Measurements from ENCODE around the gene RNF212B. TPM values are rescaled to one million over a fixed set of nuclear protein-coding genes. Genes with fewer than 3 reads are reported as not detected.

RNF212B gene
- total RNA-seq, 4 donors from 2014 or later: not detected

- TF ChIP-seq CTCF (IDR thresholded peaks at IDR 0.05): peak in 3 of 4 experiments; percentile 78 to 88 (median 88)
- TF ChIP-seq POLR2A (IDR thresholded peaks at IDR 0.05): peak; percentile 46 to 69
- TF ChIP-seq EP300 (IDR thresholded peaks at IDR 0.05): no peak
- peak; percentile 67 for TF ChIP-seq POLR2AphosphoS5 (IDR thresholded peaks at IDR 0.05)
- Histone ChIP-seq H3K4me1 (peaks cover 5 to 52% (median 12%) of the 10 kb centered on the region in 3 donors), H3K4me3 (peak overlapping the region; percentile 68 to 81), H3K36me3 (peaks cover 0 to 21% of the 10 kb centered on the region in 2 donors), H3K9me3 (no peaks in the 10 kb centered on the region), H3K27me3 (no peaks in the 10 kb centered on the region), H3K27ac (peak overlapping the region; percentile 97 to 99 (median 98))
- WGBS, 2 donors (ENCODE audit: low coverage in 1 of 2): 0 to 6% methylated on average over 1 to 2 of the region's 87 CpGs
- peak; percentile 90 for ATAC-seq
These were observed 63.7 kb downstream of the RNF212B start for GRCh38 chr14:23301288-23301968.

DNA sequence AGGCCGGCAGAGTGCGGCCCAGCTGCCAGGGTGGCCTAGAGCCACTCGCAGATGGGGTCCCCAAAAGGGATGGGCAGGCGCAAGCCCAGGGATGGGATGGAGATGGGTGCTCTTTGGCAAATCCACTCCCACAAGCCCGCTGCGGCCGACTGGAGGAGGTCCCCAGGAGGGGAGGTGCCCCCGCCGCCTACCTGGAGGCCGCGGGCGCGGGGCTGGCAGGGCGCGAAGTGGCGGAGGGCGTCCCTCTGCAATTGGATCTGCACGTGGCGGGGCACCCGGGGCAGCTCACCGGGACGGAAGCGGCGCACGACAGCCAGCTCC lies 64.2 kb downstream of the RNF212B start:
- peak; percentile 3 for ATAC-seq
- 0% methylated on average over 3 of the region's 25 CpGs; no CpG with 5 or more reads in 1 of the 2 donors for WGBS, 2 donors (ENCODE audit: low coverage in 1 of 2)
- peak; percentile 87 for TF ChIP-seq POLR2A (IDR thresholded peaks at IDR 0.05)
- no peak for TF ChIP-seq EP300 (IDR thresholded peaks at IDR 0.05)
- TF ChIP-seq POLR2AphosphoS5 (IDR thresholded peaks at IDR 0.05): peak; percentile 87
- no peak for TF ChIP-seq CTCF (IDR thresholded peaks at IDR 0.05)

DNA sequence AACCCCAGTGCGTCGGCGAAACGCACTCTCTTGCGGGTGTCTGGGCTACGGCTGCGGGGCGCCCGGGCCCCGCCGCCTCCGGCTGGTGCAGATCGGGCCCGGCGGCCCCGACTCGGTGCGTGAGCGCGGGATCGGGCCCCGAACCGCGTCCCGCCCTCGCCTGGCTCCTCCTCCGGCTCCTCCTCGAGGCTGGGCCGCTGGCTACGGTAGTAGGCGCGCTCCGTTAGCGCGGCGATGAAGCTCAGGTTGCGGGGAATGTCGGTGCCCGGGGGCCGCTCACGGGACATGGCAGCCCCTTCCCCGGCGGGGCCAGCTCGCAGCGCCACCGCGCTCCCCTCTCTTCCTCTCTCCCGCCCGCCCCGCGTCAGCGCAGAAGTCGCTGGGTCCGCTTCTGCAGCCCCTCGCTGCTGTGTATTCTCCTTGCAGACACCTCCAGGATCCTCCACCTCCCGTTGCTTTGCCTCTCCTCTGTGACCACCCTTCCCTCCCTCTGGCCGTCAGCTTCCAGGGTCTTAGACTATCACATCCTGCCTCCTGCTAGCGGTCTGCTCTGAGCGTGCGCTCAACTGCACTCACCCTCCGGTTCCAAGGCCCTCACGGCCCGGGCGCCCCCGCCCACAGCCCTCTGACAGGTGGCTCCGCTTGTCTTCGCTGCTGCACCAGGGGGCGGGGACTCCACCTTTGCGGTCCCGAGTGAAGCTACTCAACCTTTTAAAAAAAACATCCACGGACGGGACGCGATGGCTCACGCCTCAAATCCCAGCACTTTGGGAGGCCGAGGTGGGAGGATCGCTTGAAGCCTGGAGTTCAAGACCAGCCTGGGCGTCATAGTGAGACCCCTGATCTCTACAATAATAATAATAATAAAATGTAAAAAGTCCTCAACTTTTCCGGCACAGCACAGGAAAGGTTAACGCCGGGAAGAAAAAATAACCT lies 64.8 kb downstream of the RNF212B start, which contains the start of gene PPP1R3E:
TSS of gene PPP1R3E (minus strand) at position 570 of the 936 bp plus-strand sequence. CDS start at position 287, 283 bp downstream.
- H3K27ac ChIP-seq: peak within 1 kb of the TSS; percentile 86 to 99 (median 98)
- H3K36me3 ChIP-seq: peaks cover 0 to 17% of the 10 kb centered on the region in 2 donors
- ATAC-seq: peak; percentile 35
- WGBS, 2 donors (ENCODE audit: low coverage in 1 of 2): 11 to 22% methylated on average over 7 to 13 of the region's 81 CpGs
- H3K9me3 ChIP-seq: no peaks in the 10 kb centered on the region
- H3K4me1 ChIP-seq: peaks cover 5 to 59% (median 16%) of the 10 kb centered on the region in 3 donors
- H3K4me3 ChIP-seq: peak within 1 kb of the TSS; percentile 41 to 81
- H3K27me3 ChIP-seq: no peaks in the 10 kb centered on the region
- TF ChIP-seq POLR2AphosphoS5 (IDR thresholded peaks at IDR 0.05): peak; percentile 19
- no peak for TF ChIP-seq POLR2A (IDR thresholded peaks at IDR 0.05)

More for the DNA sequence above, 64.2 kb downstream of the RNF212B start:
- Histone ChIP-seq H3K27ac (peak overlapping the region; percentile 86 to 99 (median 98)), H3K4me1 (peaks cover 5 to 53% (median 12%) of the 10 kb centered on the region in 3 donors), H3K9me3 (no peaks in the 10 kb centered on the region), H3K36me3 (peaks cover 0 to 21% of the 10 kb centered on the region in 2 donors), H3K4me3 (peak overlapping the region; percentile 41 to 81), H3K27me3 (no peaks in the 10 kb centered on the region)

DNA sequence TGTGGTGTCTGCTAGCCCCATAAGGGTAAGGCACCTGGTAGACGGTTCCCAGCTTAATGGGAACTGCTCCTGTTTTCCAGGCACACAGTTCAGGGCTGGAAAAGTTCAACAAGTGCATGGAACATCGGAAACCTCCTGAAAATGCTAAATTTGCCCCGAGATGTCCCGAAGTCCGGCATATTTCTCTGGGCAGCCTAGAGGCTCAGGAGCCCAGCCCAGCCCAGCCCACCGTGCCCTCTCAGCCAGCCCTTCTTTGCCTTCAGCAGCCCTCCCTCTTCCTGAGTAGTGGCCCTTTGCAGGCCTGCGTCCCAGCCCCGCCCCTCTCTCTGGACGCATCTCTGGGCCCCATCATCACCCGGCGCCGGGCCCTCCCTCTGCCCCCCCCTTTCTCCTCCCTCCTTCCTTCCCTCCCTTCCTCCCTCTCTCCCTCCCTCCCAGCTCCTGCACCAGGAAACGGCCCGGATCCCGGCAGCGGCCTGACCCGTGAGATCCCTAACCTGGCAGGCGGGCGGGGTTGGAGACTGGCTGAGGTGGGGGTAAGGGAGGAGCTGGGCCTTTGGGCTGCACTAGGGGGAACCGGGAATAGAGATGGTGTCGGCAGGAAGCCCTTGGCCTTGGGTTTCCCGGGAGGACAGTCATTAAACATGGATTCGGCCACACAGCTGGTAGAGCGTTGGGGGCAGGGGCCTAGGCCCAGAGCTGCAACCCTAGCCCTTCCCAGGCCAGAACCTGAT lies 68.8 kb downstream of the RNF212B start, which contains the start of gene BCL2L2:
TSS of gene BCL2L2 (plus strand) at position 422 of the 734 bp plus-strand sequence. CDS start 935 bp downstream, outside the sequence.
- peak; percentile 69 for ATAC-seq
- TF ChIP-seq POLR2AphosphoS5 (IDR thresholded peaks at IDR 0.05): peak; percentile 82
- TF ChIP-seq EP300 (IDR thresholded peaks at IDR 0.05): no peak
- peak; percentile 28 to 63 for TF ChIP-seq POLR2A (IDR thresholded peaks at IDR 0.05)
- 0 to 1% methylated on average over 8 to 10 of the region's 24 CpGs for WGBS, 2 donors (ENCODE audit: low coverage in 1 of 2)
- Histone ChIP-seq H3K27me3 (no peaks in the 10 kb centered on the region), H3K4me3 (peak within 1 kb of the TSS; percentile 51 to 81), H3K27ac (peak within 1 kb of the TSS; percentile 57 to 95 (median 90)), H3K4me1 (peaks cover 0 to 67% (median 24%) of the 10 kb centered on the region in 3 donors), H3K36me3 (peaks cover 0 to 40% of the 10 kb centered on the region in 2 donors), H3K9me3 (no peaks in the 10 kb centered on the region)

- peak overlapping the region; percentile 51 to 81 for H3K4me3 ChIP-seq
- H3K36me3 ChIP-seq: peaks cover 0 to 46% of the 10 kb centered on the region in 2 donors
- ATAC-seq: no peak
- 0 to 5% methylated on average over 3 to 5 of the region's 5 CpGs for WGBS, 2 donors (ENCODE audit: low coverage in 1 of 2)
- H3K27ac ChIP-seq: peak overlapping the region; percentile 57 to 95 (median 90)
- peaks cover 0 to 67% (median 24%) of the 10 kb centered on the region in 3 donors for H3K4me1 ChIP-seq
- H3K9me3 ChIP-seq: no peaks in the 10 kb centered on the region
- TF ChIP-seq POLR2AphosphoS5 (IDR thresholded peaks at IDR 0.05): no peak
- no peak for TF ChIP-seq CTCF (IDR thresholded peaks at IDR 0.05)
- TF ChIP-seq EP300 (IDR thresholded peaks at IDR 0.05): no peak
- TF ChIP-seq POLR2A (IDR thresholded peaks at IDR 0.05): no peak
- H3K27me3 ChIP-seq: no peaks in the 10 kb centered on the region
These were observed 69.4 kb downstream of the RNF212B start for GRCh38 chr14:23307146-23307530.

Measured in gastroesophageal sphincter (tissue), 4 donors.